Measurements from ENCODE around the gene AZU1. TPM values are rescaled to one million over a fixed set of nuclear protein-coding genes. Genes with fewer than 3 reads are reported as not detected.

Gene AZU1
- total RNA-seq, 4 donors from 2014 or later: not detected

DNA sequence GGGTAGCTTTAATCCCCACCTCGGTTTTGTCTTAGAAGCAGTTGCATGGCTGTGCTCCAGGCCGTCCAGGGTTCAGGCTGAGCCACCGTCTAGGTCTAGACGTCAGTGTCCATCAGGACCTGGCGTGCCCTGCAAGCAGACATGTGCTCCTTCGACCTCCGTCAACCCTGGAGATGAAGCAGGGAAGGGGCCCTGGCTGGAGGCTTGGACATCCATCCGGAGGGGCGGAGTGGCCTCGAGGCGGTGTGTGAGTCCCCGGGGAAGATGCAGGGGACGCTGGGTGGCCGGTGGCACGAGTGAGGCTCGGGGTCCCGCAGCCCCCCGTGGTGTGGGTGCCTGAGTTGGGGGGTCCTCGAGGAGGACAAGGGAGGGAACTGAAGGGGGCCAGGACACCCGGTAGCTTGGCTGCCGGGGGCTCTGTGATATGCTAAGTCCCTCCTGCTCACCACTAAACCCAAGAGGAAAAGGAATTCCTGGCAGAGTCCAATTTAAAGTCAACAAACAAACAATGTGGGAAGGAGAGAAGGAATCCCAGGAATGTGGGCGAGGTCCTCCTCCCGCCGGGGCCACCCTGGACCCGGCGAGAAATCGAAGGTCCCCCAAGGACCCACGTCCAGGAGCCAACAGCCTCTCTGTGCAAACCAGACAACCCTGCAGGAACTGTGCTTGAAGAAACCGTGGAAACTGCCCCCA is 45.3 kb upstream of the AZU1 start:
- Histone ChIP-seq H3K27ac (peak overlapping the region; percentile 11 to 68 (median 56)), H3K4me1 (peaks cover 15 to 53% (median 20%) of the 10 kb centered on the region in 3 donors), H3K9me3 (no peaks in the 10 kb centered on the region), H3K36me3 (no peaks in the 10 kb centered on the region), H3K27me3 (peaks cover 0 to 8% (median 0%) of the 10 kb centered on the region in 4 donors), H3K4me3 (peak overlapping the region in 3 of 4 donors; percentile 6 to 45 (median 19))
- intact Hi-C loops (cut with DNase I): no loop called here
- no peak for DNase-seq
- TF ChIP-seq POLR2A (IDR thresholded peaks at IDR 0.05): no peak
- TF ChIP-seq, protein P1, sequence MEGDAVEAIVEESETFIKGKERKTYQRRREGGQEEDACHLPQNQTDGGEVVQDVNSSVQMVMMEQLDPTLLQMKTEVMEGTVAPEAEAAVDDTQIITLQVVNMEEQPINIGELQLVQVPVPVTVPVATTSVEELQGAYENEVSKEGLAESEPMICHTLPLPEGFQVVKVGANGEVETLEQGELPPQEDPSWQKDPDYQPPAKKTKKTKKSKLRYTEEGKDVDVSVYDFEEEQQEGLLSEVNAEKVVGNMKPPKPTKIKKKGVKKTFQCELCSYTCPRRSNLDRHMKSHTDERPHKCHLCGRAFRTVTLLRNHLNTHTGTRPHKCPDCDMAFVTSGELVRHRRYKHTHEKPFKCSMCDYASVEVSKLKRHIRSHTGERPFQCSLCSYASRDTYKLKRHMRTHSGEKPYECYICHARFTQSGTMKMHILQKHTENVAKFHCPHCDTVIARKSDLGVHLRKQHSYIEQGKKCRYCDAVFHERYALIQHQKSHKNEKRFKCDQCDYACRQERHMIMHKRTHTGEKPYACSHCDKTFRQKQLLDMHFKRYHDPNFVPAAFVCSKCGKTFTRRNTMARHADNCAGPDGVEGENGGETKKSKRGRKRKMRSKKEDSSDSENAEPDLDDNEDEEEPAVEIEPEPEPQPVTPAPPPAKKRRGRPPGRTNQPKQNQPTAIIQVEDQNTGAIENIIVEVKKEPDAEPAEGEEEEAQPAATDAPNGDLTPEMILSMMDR (IDR thresholded peaks at IDR 0.05): no peak
- WGBS, 2 donors: 26 to 33% methylated on average over 11 to 24 of the region's 29 CpGs

DNA sequence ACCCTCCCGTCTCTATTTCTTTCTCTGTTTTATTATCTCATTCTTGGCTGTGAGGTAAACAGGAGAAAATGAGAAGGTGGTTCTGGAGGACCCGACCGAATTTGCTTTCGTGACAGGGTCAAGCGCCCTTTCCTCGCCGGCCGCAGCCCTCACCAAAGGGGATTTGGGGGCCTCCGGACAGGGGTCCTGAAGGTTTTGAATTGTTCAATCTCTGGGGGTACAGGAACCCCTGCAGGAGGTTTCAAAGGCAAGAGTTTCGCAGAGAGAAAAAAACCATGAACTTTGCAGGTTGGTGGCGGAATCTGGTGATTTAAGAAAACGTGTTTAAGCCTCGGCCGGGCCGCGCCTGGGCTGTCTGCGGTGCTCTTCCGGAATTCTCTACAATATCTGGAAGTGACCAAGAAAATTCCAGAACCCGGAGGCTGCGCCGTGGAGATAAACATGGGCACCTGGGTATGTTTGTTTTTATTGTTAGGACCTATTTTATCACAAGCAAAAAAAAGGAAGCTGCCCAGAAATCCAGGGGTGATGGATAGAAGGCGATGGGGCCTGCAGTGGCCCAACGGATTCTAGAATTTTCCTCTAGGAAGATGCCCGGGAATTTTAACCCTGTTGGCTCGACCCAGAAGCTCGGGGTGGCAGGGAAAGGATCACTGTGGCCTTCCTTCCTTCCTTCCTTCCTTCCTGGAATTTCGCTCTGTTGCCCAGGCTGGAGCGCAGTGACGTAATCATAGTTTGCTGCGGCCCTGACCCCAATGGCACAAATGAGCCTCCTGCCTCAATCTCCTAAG is 44.6 kb upstream of the AZU1 start:
- Histone ChIP-seq H3K9me3 (no peaks in the 10 kb centered on the region), H3K27ac (peak overlapping the region; percentile 13 to 68 (median 56)), H3K4me3 (peak overlapping the region in 3 of 4 donors; percentile 6 to 45 (median 19)), H3K4me1 (peaks cover 15 to 54% (median 20%) of the 10 kb centered on the region in 3 donors), H3K27me3 (peaks cover 0 to 8% (median 0%) of the 10 kb centered on the region in 4 donors), H3K36me3 (no peaks in the 10 kb centered on the region)
- WGBS, 2 donors: 52 to 55% methylated on average over 29 to 30 of the region's 30 CpGs
- intact Hi-C loops (cut with DNase I): no loop called here
- no peak for DNase-seq
- no peak for TF ChIP-seq POLR2A (IDR thresholded peaks at IDR 0.05)
- TF ChIP-seq, protein P1 (IDR thresholded peaks at IDR 0.05): no peak

DNA sequence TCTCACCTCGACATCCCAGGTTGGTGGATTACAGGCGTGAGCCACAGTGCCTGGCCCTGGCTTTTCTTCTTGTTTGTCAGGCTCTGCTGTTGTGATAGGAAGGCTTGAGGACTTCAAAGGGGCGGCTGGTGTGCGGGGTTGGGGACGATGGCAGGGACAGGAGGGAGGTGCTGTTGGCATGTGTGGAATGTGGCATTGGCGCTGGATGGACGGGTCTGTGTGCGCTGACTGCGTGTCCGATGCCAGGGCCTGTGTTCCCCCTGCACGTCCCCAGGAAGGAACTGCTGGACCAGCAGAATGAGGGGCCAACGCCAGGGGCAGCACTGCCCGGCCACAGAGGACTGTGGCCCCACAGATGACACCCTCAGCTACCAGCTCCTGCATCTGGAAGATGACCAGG is 43.1 kb upstream of the AZU1 start:
- no peak overlapping the region for H3K27ac ChIP-seq

DNA sequence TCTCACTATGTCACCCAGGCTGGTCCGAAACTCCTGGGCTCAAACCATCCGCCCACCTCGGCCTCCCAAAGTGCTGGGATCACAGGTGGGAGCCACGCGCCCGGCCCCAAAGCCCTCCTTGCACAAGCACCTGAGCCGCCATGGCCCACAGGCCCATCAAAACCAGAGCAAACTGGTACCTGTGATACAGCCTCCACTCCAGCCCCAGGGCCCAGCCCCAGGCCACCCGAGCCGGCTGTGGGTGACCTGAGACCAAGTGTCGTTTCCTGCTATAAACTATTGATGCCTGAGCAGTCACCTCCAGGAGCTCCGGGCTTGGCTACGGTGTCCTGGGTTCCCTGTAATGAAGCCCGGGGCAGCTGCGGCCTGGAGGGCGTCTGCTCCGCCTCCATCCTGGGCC is 40.1 kb upstream of the AZU1 start:
- intact Hi-C loops (cut with DNase I): no loop called here
- no peaks in the 10 kb centered on the region for H3K9me3 ChIP-seq
- peaks cover 2 to 63% (median 32%) of the 10 kb centered on the region in 3 donors for H3K4me1 ChIP-seq
- no peaks in the 10 kb centered on the region for H3K36me3 ChIP-seq
- no peak overlapping the region for H3K27ac ChIP-seq
- no peak overlapping the region for H3K4me3 ChIP-seq
- 75 to 88% methylated on average over 5 to 6 of the region's 16 CpGs for WGBS, 2 donors
- H3K27me3 ChIP-seq: peaks cover 0 to 2% (median 0%) of the 10 kb centered on the region in 4 donors
- DNase-seq: no peak
- TF ChIP-seq, protein P1 (IDR thresholded peaks at IDR 0.05): no peak
- no peak for TF ChIP-seq POLR2A (IDR thresholded peaks at IDR 0.05)

More for the DNA sequence above, 43.1 kb upstream of the AZU1 start:
- intact Hi-C loops (cut with DNase I): no loop called here
- TF ChIP-seq, protein P1 (IDR thresholded peaks at IDR 0.05): no peak
- no peak for TF ChIP-seq POLR2A (IDR thresholded peaks at IDR 0.05)
- Histone ChIP-seq H3K4me3 (no peak overlapping the region), H3K4me1 (peaks cover 9 to 55% (median 30%) of the 10 kb centered on the region in 3 donors), H3K27me3 (peaks cover 0 to 8% (median 0%) of the 10 kb centered on the region in 4 donors), H3K9me3 (no peaks in the 10 kb centered on the region), H3K36me3 (no peaks in the 10 kb centered on the region)
- WGBS, 2 donors: 68 to 94% methylated on average over 2 to 7 of the region's 13 CpGs
- DNase-seq: no peak

DNA sequence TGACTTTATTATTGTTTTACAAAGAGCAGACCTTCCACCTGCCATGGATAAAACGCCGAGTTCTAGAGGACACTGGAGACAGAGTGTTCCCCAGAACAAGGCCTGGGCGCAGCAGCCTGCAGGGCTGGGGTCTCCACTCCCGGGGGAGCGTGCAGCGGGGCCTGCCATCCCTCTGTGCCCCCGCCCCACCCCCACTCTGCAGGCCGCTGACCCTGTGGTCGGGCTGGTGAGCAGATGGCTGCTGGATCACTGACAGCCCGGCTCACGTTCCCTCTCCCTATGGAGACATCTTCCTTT is 39.0 kb upstream of the AZU1 start:
- H3K4me1 ChIP-seq: peaks cover 0 to 54% (median 24%) of the 10 kb centered on the region in 3 donors
- no peak overlapping the region for H3K4me3 ChIP-seq
- no peaks in the 10 kb centered on the region for H3K36me3 ChIP-seq
- TF ChIP-seq, protein P1 (IDR thresholded peaks at IDR 0.05): no peak
- TF ChIP-seq POLR2A (IDR thresholded peaks at IDR 0.05): no peak
- DNase-seq: no peak
- intact Hi-C loops (cut with DNase I): no loop called here
- H3K27me3 ChIP-seq: no peaks in the 10 kb centered on the region
- 80 to 100% methylated on average over 1 to 2 of the region's 11 CpGs for WGBS, 2 donors
- H3K9me3 ChIP-seq: no peaks in the 10 kb centered on the region
- H3K27ac ChIP-seq: peak overlapping the region; percentile 46 to 81 (median 70)
